DND-41 (cell line): ENCODE data around the gene ACO2.

Source experiments
- CTCF ChIP-seq: IDR thresholded peaks from 2 replicates; pipeline ENCODE4 v1.5.1; 2012; ENCODE audit warnings: borderline replicate concordance, low read length, moderate library complexity, mild to moderate bottlenecking; ENCODE audit not compliant: poor library complexity, severe bottlenecking; ENCODE audit errors: extremely low read depth
- EZH2 ChIP-seq: IDR thresholded peaks from 3 replicates; pipeline ENCODE4 v1.6.1; 2012; ENCODE audit warnings: borderline replicate concordance, low read depth, mild to moderate bottlenecking, moderate library complexity, low read length, inconsistent platforms; ENCODE audit not compliant: severe bottlenecking

GRCh38 chr22:41542224-41542623 lies 73.3 kb downstream of the ACO2 start:
- TF ChIP-seq CTCF: no peak
- no peak for TF ChIP-seq EZH2
